H9 (cell line): ENCODE data around the gene MTARC2. TPM values are rescaled to one million over a fixed set of nuclear protein-coding genes. Genes with fewer than 3 reads are reported as not detected.

Experiments used
- DNase-seq: peaks from one replicate; pipeline ENCODE4 v3.0.0-alpha.2; 2017
- H2AFZ ChIP-seq: one replicate; pipeline ENCODE4 v1.6.1; 2013; ENCODE audit warnings: mild to moderate bottlenecking, low read length, control low read depth, moderate library complexity
- H2AK5ac ChIP-seq: 2 replicates; pipeline ENCODE4 v1.6.1; 2013; ENCODE audit warnings: low read length, control low read depth, mixed read lengths; ENCODE audit not compliant: insufficient read length
- H2BK120ac ChIP-seq: one replicate; pipeline ENCODE4 v1.6.1; 2013; ENCODE audit warnings: low read depth, mild to moderate bottlenecking, low read length, control low read depth, inconsistent platforms; ENCODE audit not compliant: poor library complexity, severe bottlenecking
- H2BK12ac ChIP-seq: 2 replicates; pipeline ENCODE4 v1.6.1; 2013; ENCODE audit warnings: low read length, control low read depth, mixed read lengths, low read depth; ENCODE audit not compliant: insufficient read length
- H2BK15ac ChIP-seq: 2 replicates; pipeline ENCODE4 v1.6.1; 2013; ENCODE audit warnings: low read depth, low read length, control low read depth
- H2BK20ac ChIP-seq: one replicate; pipeline ENCODE4 v1.6.1; 2013; ENCODE audit warnings: low read depth, mild to moderate bottlenecking, low read length, control low read depth, inconsistent platforms; ENCODE audit not compliant: poor library complexity, severe bottlenecking
- H2BK5ac ChIP-seq: 2 replicates; pipeline ENCODE4 v1.6.1; 2013; ENCODE audit warnings: low read length, control low read depth, mixed read lengths; ENCODE audit not compliant: insufficient read length
- H3K14ac ChIP-seq: 2 replicates; pipeline ENCODE4 v1.6.1; 2013; ENCODE audit warnings: low read length, control low read depth; ENCODE audit not compliant: insufficient read depth
- H3K18ac ChIP-seq: 2 replicates; pipeline ENCODE4 v1.6.1; 2013; ENCODE audit warnings: low read depth, mild to moderate bottlenecking, mixed read lengths, low read length, control low read depth; ENCODE audit not compliant: insufficient read length
- H3K23ac ChIP-seq: 2 replicates; pipeline ENCODE4 v1.6.1; 2013; ENCODE audit warnings: low read length, control low read depth, mixed read lengths, low read depth; ENCODE audit not compliant: insufficient read length
- H3K23me2 ChIP-seq: 2 replicates; pipeline ENCODE4 v1.6.1; 2013; ENCODE audit warnings: low read depth, mild to moderate bottlenecking, mixed read lengths, low read length, control low read depth; ENCODE audit not compliant: insufficient read length, poor library complexity, severe bottlenecking
- H3K27ac ChIP-seq: 2 replicates; pipeline ENCODE4 v1.5.1; 2013; ENCODE audit warnings: low read length, control low read depth, mixed read lengths, low read depth; ENCODE audit not compliant: insufficient read length
- H3K27me3 ChIP-seq: 2 replicates; pipeline ENCODE4 v1.6.1; 2013; ENCODE audit warnings: low read length, control low read depth, inconsistent platforms; ENCODE audit not compliant: insufficient read depth
- H3K4ac ChIP-seq: 2 replicates; pipeline ENCODE4 v1.6.1; 2013; ENCODE audit warnings: low read depth, mild to moderate bottlenecking, control low read depth, inconsistent platforms, low read length, moderate library complexity
- H3K4me1 ChIP-seq: 2 replicates; pipeline ENCODE4 v1.6.1; 2013; ENCODE audit warnings: low read length, control low read depth, inconsistent platforms; ENCODE audit not compliant: insufficient read depth
- H3K4me2 ChIP-seq: 2 replicates; pipeline ENCODE4 v1.6.1; 2013; ENCODE audit warnings: low read length, control low read depth, mixed read lengths; ENCODE audit not compliant: insufficient read length, insufficient read depth
- H3K56ac ChIP-seq: 2 replicates; pipeline ENCODE4 v1.6.1; 2013; ENCODE audit warnings: low read depth, mild to moderate bottlenecking, mixed read lengths, low read length, control low read depth; ENCODE audit not compliant: insufficient read length
- H3K79me1 ChIP-seq: 2 replicates; pipeline ENCODE4 v1.6.1; 2013; ENCODE audit warnings: low read depth, mild to moderate bottlenecking, moderate library complexity, low read length, control low read depth, inconsistent platforms; ENCODE audit not compliant: insufficient read depth, poor library complexity, severe bottlenecking
- H3K79me2 ChIP-seq: 2 replicates; pipeline ENCODE4 v1.6.1; 2013; ENCODE audit warnings: low read length, control low read depth, inconsistent platforms; ENCODE audit not compliant: insufficient read depth
- H3K9ac ChIP-seq: 2 replicates; pipeline ENCODE4 v1.6.1; 2013; ENCODE audit warnings: low read length, control low read depth, mixed read lengths; ENCODE audit not compliant: insufficient read length; ENCODE audit errors: extremely low read depth
- H3K9me3 ChIP-seq: one replicate; pipeline ENCODE4 v1.6.1; 2013; ENCODE audit warnings: low read depth, low read length, inconsistent platforms; ENCODE audit not compliant: control insufficient read depth
- H3T11ph ChIP-seq: one replicate; pipeline ENCODE4 v1.6.1; 2013; ENCODE audit warnings: mild to moderate bottlenecking, low read length, control low read depth, inconsistent platforms
- H4K20me1 ChIP-seq: one replicate; pipeline ENCODE4 v1.6.1; 2013; ENCODE audit not compliant: control insufficient read depth, insufficient read length, insufficient read depth
- H4K5ac ChIP-seq: 2 replicates; pipeline ENCODE4 v1.6.1; 2013; ENCODE audit warnings: low read depth, mild to moderate bottlenecking, mixed read lengths, low read length, control low read depth; ENCODE audit not compliant: insufficient read length
- H4K8ac ChIP-seq: replicated peaks from 2 replicates; pipeline ENCODE4 v1.6.1; 2013; ENCODE audit warnings: low read length, control low read depth, mixed read lengths, low read depth; ENCODE audit not compliant: insufficient read length
- H4K91ac ChIP-seq: 2 replicates; pipeline ENCODE4 v1.6.1; 2013; ENCODE audit warnings: low read depth, mild to moderate bottlenecking, moderate library complexity, mixed read lengths, low read length, control low read depth; ENCODE audit not compliant: insufficient read length
- H3K27ac Mint-ChIP-seq, 3 experiments: 2 replicates in 2 of 3; 3 replicates in 1 of 3; pipeline ENCODE4 v1.8.0; 2020 to 2021; ENCODE audit warnings: mixed read lengths in 3 of 3, mild to moderate bottlenecking in 1 of 3, moderate library complexity in 1 of 3
- H3K27me3 Mint-ChIP-seq: 2 replicates; pipeline ENCODE4 v1.8.0; 2021; ENCODE audit warnings: low read depth, mild to moderate bottlenecking, moderate library complexity, mixed read lengths
- H3K36me3 Mint-ChIP-seq, 3 experiments: 2 replicates in 2 of 3; 3 replicates in 1 of 3; pipeline ENCODE4 v1.8.0; 2020 to 2021; ENCODE audit warnings: low read depth in 3 of 3, mixed read lengths in 3 of 3; ENCODE audit not compliant: insufficient read depth in 1 of 3
- H3K4me1 Mint-ChIP-seq, 2 experiments: 2 replicates each; pipeline ENCODE4 v1.8.0; 2020; ENCODE audit warnings: mixed read lengths in 2 of 2
- H3K4me3 Mint-ChIP-seq, 2 experiments: 2 replicates in 1 of 2; 3 replicates in 1 of 2; pipeline ENCODE4 v1.8.0; 2020 to 2021; ENCODE audit warnings: mild to moderate bottlenecking in 2 of 2, mixed read lengths in 2 of 2, moderate library complexity in 1 of 2
- H3K9me3 Mint-ChIP-seq, 2 experiments: 2 replicates in 1 of 2; 3 replicates in 1 of 2; pipeline ENCODE4 v1.8.0; 2020; ENCODE audit warnings: mild to moderate bottlenecking in 2 of 2, mixed read lengths in 2 of 2, moderate library complexity in 1 of 2
- WGBS: extraction: QIAGEN DNeasy Blood & Tissue Kit; methylation state at CpG from one replicate; pipeline ENCODE4 v1.1.7; 2013; ENCODE audit warnings: missing lambda C conversion rate, low lambda C conversion rate, mixed read lengths; ENCODE audit not compliant: insufficient read length; ENCODE audit errors: extremely low coverage; 5-methylcytosine and 5-hydroxymethylcytosine counted together
- total RNA-seq: library from RNA; stranded (reverse); gene quantifications from 2 replicates; pipeline ENCODE4 v1.2.1, GENCODE V29; 2021
- TF ChIP-seq, protein P1 (sequence below): fragments of 200-600 bp; sonication (generic); conservative IDR thresholded peaks from 3 replicates; pipeline ENCODE4 v1.8.0; 2021; ENCODE audit warnings: antibody characterized with exemption, mild to moderate bottlenecking

MTARC2 gene
- total RNA-seq, 1 experiment from 2014 or later, result 7.7 TPM

- Histone ChIP-seq H4K8ac (no peak overlapping the region), H2BK5ac (no peak overlapping the region), H3K27ac (no peak overlapping the region), H2BK120ac (no peak overlapping the region), H3K27me3 (no peaks in the 10 kb centered on the region), H3K79me1 (no peaks in the 10 kb centered on the region), H2BK20ac (no peak overlapping the region), H3T11ph (no peak overlapping the region), H3K23ac (no peak overlapping the region), H4K20me1 (no peaks in the 10 kb centered on the region), H3K18ac (no peak overlapping the region), H3K14ac (no peak overlapping the region), H2BK15ac (no peak overlapping the region), H3K9me3 (no peaks in the 10 kb centered on the region), H3K4me1 (no peaks in the 10 kb centered on the region), H2AFZ (no peak overlapping the region), H3K23me2 (no peaks in the 10 kb centered on the region), H3K56ac (no peak overlapping the region), H4K91ac (no peak overlapping the region), H3K79me2 (no peaks in the 10 kb centered on the region), H2AK5ac (no peak overlapping the region), H3K4me2 (no peak overlapping the region), H2BK12ac (no peak overlapping the region), H3K4ac (no peak overlapping the region), H3K9ac (no peak overlapping the region), H4K5ac (no peak overlapping the region)
- TF ChIP-seq, protein P1, sequence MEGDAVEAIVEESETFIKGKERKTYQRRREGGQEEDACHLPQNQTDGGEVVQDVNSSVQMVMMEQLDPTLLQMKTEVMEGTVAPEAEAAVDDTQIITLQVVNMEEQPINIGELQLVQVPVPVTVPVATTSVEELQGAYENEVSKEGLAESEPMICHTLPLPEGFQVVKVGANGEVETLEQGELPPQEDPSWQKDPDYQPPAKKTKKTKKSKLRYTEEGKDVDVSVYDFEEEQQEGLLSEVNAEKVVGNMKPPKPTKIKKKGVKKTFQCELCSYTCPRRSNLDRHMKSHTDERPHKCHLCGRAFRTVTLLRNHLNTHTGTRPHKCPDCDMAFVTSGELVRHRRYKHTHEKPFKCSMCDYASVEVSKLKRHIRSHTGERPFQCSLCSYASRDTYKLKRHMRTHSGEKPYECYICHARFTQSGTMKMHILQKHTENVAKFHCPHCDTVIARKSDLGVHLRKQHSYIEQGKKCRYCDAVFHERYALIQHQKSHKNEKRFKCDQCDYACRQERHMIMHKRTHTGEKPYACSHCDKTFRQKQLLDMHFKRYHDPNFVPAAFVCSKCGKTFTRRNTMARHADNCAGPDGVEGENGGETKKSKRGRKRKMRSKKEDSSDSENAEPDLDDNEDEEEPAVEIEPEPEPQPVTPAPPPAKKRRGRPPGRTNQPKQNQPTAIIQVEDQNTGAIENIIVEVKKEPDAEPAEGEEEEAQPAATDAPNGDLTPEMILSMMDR, result no peak
- WGBS, result no CpG with 5 or more reads among the region's 4 CpGs
- Mint-ChIP-seq H3K9me3 (no peaks in the 10 kb centered on the region), H3K4me1 (peaks cover 32 to 36% of the 10 kb centered on the region in 2 experiments), H3K36me3 (no peaks in the 10 kb centered on the region), H3K4me3 (no peak overlapping the region), H3K27ac (peak overlapping the region in 1 of 3 experiments; percentile 33; a peak in 1 of 7 replicates), H3K27me3 (peaks cover 2% of the 10 kb centered on the region; the same call in 1 of the 2 replicates)
- no peak for DNase-seq
Observed at GRCh38 chr1:220703305-220703704, 44.8 kb upstream of the MTARC2 start.
